AG09319 (cell line): Measurements from ENCODE around the gene SMG5.

Experiments used
- DNase-seq: peaks from one replicate; pipeline ENCODE4 v3.0.0-alpha.2; 2010; ENCODE audit warnings: low read depth; ENCODE audit errors: extremely low read depth
- TF ChIP-seq, protein P1 (sequence below): IDR thresholded peaks from 2 replicates; pipeline ENCODE4 v1.5.1; 2011; ENCODE audit warnings: low read depth, mild to moderate bottlenecking, inconsistent platforms, low read length, moderate library complexity

The SMG5 gene

DNA sequence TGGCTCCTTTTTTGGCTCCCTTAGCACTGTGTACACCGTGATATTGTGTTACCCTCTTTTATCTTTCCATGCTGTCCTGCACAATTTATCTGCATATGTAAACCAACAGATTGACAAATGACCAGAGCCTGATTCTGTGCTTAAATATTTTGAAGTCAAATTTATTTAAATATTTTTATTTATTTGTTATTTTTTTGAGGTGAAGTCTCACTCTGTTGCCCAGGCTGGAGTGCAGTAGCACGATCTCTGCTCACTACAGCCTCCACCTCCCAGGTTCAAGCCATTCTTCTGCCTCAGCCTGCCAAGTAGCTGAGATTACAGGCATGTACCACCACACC, 57.0 kb downstream of the SMG5 start:
- TF ChIP-seq, protein P1, sequence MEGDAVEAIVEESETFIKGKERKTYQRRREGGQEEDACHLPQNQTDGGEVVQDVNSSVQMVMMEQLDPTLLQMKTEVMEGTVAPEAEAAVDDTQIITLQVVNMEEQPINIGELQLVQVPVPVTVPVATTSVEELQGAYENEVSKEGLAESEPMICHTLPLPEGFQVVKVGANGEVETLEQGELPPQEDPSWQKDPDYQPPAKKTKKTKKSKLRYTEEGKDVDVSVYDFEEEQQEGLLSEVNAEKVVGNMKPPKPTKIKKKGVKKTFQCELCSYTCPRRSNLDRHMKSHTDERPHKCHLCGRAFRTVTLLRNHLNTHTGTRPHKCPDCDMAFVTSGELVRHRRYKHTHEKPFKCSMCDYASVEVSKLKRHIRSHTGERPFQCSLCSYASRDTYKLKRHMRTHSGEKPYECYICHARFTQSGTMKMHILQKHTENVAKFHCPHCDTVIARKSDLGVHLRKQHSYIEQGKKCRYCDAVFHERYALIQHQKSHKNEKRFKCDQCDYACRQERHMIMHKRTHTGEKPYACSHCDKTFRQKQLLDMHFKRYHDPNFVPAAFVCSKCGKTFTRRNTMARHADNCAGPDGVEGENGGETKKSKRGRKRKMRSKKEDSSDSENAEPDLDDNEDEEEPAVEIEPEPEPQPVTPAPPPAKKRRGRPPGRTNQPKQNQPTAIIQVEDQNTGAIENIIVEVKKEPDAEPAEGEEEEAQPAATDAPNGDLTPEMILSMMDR = no peak
- no peak for DNase-seq

DNA sequence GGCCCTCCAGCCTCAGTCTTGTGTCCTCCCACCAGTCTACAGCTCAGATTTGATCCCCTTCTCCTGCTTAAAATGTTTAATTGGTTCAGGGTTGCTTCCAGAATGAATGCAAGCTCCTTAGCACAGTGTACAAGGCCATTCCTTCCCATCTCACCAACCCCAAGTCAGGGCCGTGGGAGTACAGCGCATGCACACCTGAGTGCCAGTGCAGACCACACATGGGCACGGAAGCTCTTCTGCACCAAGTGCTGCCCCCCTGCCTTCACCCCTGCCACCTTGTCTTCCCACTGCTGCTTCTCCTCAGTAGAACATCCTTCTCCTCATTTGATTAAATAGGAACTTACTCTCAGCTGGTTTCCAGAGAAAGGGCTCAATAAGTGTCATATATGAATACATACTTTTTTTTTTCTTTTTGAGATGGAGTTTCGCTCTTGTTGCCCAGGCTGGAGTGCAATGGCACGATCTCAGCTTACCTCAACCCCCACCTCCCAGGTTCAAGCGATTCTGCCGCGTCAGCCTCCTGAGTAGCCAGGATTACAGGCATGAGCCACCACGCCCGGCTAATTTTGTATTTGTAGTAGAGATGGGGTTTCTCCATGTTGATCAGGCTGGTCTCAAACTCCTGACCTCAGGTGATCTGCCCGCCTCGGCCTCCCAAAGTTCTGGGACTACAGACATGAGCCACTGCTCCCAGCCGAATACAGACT, 60.5 kb downstream of the SMG5 start:
- DNase-seq = no peak
- TF ChIP-seq, protein P1 = no peak

DNA sequence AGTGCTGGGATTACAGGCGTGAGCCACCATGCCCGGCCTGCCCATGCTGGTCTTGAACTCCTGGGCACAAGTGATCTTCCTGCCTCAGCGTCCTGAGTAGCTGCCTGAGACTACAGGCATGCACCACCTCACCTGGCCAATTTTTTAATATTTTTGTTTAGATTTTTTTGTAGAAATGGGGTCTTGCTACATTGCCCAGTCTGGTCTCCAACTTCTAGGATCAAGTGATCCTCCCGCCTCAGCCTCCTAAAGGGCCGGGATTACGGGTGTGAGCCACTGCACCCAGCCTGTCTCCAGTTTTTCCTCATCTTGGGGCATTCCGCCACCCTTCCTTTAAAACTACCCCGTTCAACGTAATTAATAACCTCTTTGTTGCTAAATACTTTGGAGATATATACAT, 62.4 kb downstream of the SMG5 start:
- DNase-seq = no peak
- TF ChIP-seq, protein P1 = no peak

DNA sequence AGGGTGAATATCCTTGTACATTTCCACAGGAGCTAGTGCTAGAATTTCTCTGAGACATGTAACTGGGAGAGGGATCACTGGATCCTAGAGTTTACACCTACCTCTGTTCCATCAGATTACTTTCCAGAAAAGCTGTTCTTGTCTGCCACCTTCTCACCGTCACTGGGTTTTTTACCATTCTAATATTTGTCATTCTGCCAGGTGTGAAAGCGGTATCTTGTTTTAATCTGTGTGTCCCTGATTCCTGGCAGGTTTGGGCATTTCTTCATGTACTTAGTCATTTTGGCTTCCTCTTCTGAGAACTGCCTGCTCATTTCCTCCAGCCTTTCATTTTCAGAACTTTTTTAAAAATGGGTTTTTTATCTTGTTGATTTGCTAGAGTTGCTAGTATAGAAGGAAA, 64.8 kb downstream of the SMG5 start:
- DNase-seq = no peak
- TF ChIP-seq, protein P1 = no peak

DNA sequence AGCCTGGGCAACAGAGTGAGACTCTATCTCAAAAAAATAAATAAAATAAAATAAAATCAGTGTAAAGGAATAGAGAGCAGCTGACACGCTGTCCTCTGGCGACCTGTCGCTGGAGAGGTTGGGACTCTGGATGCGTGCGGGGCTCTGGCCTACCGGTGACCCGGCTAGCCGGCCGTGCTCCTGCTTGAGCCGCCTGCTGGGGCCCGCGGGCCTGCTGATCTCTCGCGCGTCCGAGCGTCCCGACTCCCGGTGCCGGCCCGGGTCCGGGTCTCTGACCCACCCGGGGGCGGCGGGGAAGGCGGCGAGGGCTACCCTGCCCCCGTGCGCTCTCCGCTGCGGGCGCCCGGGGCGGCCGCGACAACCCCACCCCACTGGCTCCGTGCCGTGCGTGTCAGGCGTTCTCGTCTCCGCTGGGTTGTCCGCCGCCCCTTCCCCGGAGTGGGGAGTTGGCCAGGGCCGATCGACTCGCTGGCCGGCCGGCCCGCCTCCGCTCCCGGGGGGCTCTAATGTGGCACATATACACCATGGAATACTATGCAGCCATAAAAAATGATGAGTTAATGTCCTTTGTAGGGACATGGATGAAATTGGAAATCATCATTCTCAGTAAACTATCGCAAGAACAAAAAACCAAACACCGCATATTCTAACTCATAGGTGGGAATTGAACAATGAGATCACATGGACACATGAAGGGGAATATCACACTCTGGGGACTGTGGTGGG, 66.1 kb downstream of the SMG5 start:
- peak; percentile 34 for DNase-seq

DNA sequence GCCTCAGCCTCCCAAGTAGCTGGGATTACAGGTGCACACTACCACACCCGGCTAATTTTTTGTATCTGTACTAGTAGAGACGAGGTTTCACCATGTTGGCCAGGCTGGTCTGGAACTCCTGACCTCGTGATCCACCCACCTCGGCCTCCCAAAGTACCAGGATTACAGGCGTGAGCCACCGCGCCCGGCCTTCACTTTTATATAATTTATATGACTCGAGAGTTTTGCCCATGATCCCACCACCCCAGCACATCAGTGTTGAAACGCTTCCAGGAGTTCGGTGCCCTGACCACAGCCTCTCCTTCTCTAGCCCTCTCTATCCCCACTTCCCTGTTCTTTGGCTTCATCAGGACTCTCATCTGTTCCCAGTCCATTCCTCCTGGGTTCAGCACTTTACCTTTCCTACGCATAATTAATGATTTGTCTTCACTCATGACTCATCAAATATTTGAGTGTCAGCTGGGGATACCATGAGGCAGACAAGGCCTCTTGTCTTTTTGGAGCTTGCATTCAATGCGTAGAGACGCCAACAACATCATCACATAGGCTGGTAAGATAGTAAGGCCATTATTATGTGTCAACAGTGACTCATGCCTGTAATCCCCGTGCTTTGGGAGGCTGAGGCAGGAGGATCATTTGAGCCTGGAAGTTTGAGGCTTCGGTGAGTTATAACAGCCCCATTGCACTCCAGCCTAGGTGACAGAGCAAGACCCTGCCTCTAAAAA, 68.4 kb downstream of the SMG5 start:
- TF ChIP-seq, protein P1 = no peak
- no peak for DNase-seq

DNA sequence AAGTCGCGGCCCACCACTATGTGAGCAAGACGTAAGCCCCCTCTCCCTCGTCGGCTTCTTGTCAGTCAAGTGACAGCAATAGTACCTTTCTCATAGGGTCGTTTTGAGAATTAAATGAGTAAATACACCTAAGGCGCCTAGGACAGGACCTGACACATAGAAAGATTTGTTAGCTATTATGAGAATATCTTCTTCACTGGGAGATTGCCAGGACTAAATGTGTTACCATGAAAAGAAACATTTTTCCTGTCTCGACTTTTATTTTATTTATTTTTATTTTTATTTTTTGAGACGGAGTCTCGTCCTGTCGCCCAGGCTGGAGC, 69.0 kb downstream of the SMG5 start:
- no peak for DNase-seq
- TF ChIP-seq, protein P1 = no peak
